Measurements from ENCODE around the gene PDZD2. TPM values are rescaled to one million over a fixed set of nuclear protein-coding genes. Genes with fewer than 3 reads are reported as not detected.

The PDZD2 gene
- total RNA-seq, 2 experiments from 2014 or later: 1.3 to 1.8 TPM

GRCh38 chr5:32123058-32123805, 484.3 kb downstream of the PDZD2 start:
- Mint-ChIP-seq H3K9me3 (no peaks in the 10 kb centered on the region), H3K27ac (peak overlapping the region; percentile 55), H3K4me3 (no peak overlapping the region), H3K4me1 (ENCODE audit: low read depth) (peaks cover 34% of the 10 kb centered on the region), H3K36me3 (ENCODE audit: low read depth) (peaks cover 85% of the 10 kb centered on the region), H3K27me3 (no peaks in the 10 kb centered on the region)
- DNase-seq: no peak
- H3K4me1 ChIP-seq (ENCODE audit: insufficient read depth, low read length): no peaks in the 10 kb centered on the region
- TF ChIP-seq CTCF (IDR thresholded peaks at IDR 0.05): no peak
- H3K9me3 ChIP-seq (ENCODE audit: control insufficient read depth in 1 of 2, insufficient read depth in 1 of 2, low read length in 2 of 2): no peaks in the 10 kb centered on the region
- intact Hi-C loops (cut with DNase I, micrococcal nuclease): no loop called here
- no peak overlapping the region for H3K27ac ChIP-seq (ENCODE audit: low read depth in 1 of 2, low read length in 2 of 2)
- POLR2A ChIA-PET: interaction anchor here (0.8 kb wide), 1 partner anchor 51 kb away, joined by 3 read pairs; the partner anchor contains the start of gene GOLPH3
- CTCF ChIA-PET: no interaction called here
- ATAC-seq (ENCODE audit: poor library complexity): no peak
- H3K36me3 ChIP-seq (ENCODE audit: insufficient read depth, low read length): peaks cover 59% of the 10 kb centered on the region
- H3K4me3 ChIP-seq (ENCODE audit: low read length): no peak overlapping the region
- H3K27me3 ChIP-seq (ENCODE audit: control insufficient read depth in 1 of 2, insufficient read depth in 2 of 2, low read length in 2 of 2): no peaks in the 10 kb centered on the region

GRCh38 chr5:32123889-32124676, 485.2 kb downstream of the PDZD2 start:
- DNase-seq (no peak), ATAC-seq (ENCODE audit: poor library complexity) (no peak)
- Mint-ChIP-seq H3K36me3 (ENCODE audit: low read depth) (peaks cover 91% of the 10 kb centered on the region), H3K27ac (peak overlapping the region; percentile 55), H3K4me1 (ENCODE audit: low read depth) (peaks cover 41% of the 10 kb centered on the region), H3K27me3 (no peaks in the 10 kb centered on the region), H3K9me3 (no peaks in the 10 kb centered on the region), H3K4me3 (no peak overlapping the region)
- TF ChIP-seq CTCF (IDR thresholded peaks at IDR 0.05): no peak
- Histone ChIP-seq H3K4me1 (ENCODE audit: insufficient read depth, low read length) (no peaks in the 10 kb centered on the region), H3K9me3 (ENCODE audit: control insufficient read depth in 1 of 2, insufficient read depth in 1 of 2, low read length in 2 of 2) (no peaks in the 10 kb centered on the region), H3K27me3 (ENCODE audit: control insufficient read depth in 1 of 2, insufficient read depth in 2 of 2, low read length in 2 of 2) (no peaks in the 10 kb centered on the region), H3K36me3 (ENCODE audit: insufficient read depth, low read length) (peaks cover 62% of the 10 kb centered on the region), H3K4me3 (ENCODE audit: low read length) (no peak overlapping the region), H3K27ac (ENCODE audit: low read depth in 1 of 2, low read length in 2 of 2) (no peak overlapping the region)
- intact Hi-C loops (cut with DNase I, micrococcal nuclease): no loop called here
- ChIA-PET POLR2A (interaction anchor here (0.8 kb wide), 1 partner anchor 50 kb away, joined by 3 read pairs; the partner anchor contains the start of gene GOLPH3), CTCF (no interaction called here)

GRCh38 chr5:32126691-32127090, 487.8 kb downstream of the PDZD2 start:
- H3K27ac Mint-ChIP-seq: no peak overlapping the region

More at GRCh38 chr5:32126691-32127090, 487.8 kb downstream of the PDZD2 start:
- H3K27ac ChIP-seq (ENCODE audit: low read depth in 1 of 2, low read length in 2 of 2): no peak overlapping the region
- H3K27me3 ChIP-seq (ENCODE audit: control insufficient read depth in 1 of 2, insufficient read depth in 2 of 2, low read length in 2 of 2): no peaks in the 10 kb centered on the region
- CTCF ChIA-PET: no interaction called here
- H3K4me3 ChIP-seq (ENCODE audit: low read length): no peak overlapping the region
- Mint-ChIP-seq H3K27me3 (no peaks in the 10 kb centered on the region), H3K4me1 (ENCODE audit: low read depth) (peaks cover 59% of the 10 kb centered on the region), H3K36me3 (ENCODE audit: low read depth) (peaks cover 93% of the 10 kb centered on the region), H3K9me3 (no peaks in the 10 kb centered on the region), H3K4me3 (no peak overlapping the region)
- DNase-seq (no peak), ATAC-seq (ENCODE audit: poor library complexity) (no peak)
- TF ChIP-seq CTCF (IDR thresholded peaks at IDR 0.05): no peak
- H3K4me1 ChIP-seq (ENCODE audit: insufficient read depth, low read length): no peaks in the 10 kb centered on the region
- peaks cover 43% of the 10 kb centered on the region for H3K36me3 ChIP-seq (ENCODE audit: insufficient read depth, low read length)
- intact Hi-C loops (cut with DNase I, micrococcal nuclease): no loop called here
- H3K9me3 ChIP-seq (ENCODE audit: control insufficient read depth in 1 of 2, insufficient read depth in 1 of 2, low read length in 2 of 2): no peaks in the 10 kb centered on the region
- POLR2A ChIA-PET: no interaction called here
